Stimulated activated naive CD4-positive, alpha-beta T cell (primary cell): ENCODE results near the gene FAM107A.
"Not testable (repeated sequence)": the region's sequence is repeated elsewhere in the genome, so short reads cannot be mapped to it uniquely, and the experiment has no call there.

ENCODE experiments used
- DNase-seq, 6 experiments: peaks; one replicate each; lab custom pipeline; 2025; lab: John Stamatoyannopoulos, UW

FAM107A gene

GRCh38 chr3:58536501-58537411 lies 40.4 kb downstream of the FAM107A start, which contains the start of gene ACOX2:
TSS of gene ACOX2 (minus strand) at chr3:58537190. CDS start at chr3:58535106, 2,084 bp downstream.
- no peak for DNase-seq

- no peak for DNase-seq
Observed at GRCh38 chr3:58535531-58536500, 41.4 kb downstream of the FAM107A start.

- no peak for DNase-seq
Observed at GRCh38 chr3:58534592-58535494, 42.3 kb downstream of the FAM107A start.

DNA sequence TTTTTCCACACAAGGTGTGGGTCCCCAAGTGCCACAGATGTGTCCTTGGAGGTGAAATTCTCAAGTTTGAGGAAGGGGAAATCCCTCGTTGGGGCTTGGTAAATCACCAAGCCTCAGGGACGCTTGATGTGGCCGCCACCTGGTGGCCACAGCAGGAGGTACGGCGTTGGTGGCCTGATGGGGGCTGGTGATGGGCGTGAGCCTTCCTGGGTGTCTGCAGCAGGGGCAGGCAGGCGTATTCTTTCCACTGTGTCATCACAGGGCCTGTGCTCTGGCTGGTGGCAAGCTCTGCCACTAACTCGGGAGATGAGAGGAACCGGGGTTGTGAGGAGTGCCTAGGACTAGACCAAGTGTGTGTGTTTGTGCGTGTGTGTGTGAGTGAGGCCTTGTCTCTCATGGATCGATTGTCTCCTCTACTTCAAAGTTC lies 44.4 kb downstream of the FAM107A start:
- peak; percentile 36 to 77 (median 60) for DNase-seq

GRCh38 chr3:58531956-58532355 lies 45.2 kb downstream of the FAM107A start:
- DNase-seq = no peak

- DNase-seq = no peak
Observed at GRCh38 chr3:58531555-58531954, 45.6 kb downstream of the FAM107A start.

GRCh38 chr3:58530354-58530865 lies 46.8 kb downstream of the FAM107A start:
- DNase-seq = no peak

GRCh38 chr3:58529516-58530353 lies 47.5 kb downstream of the FAM107A start:
- DNase-seq = no peak

GRCh38 chr3:58528629-58529028 lies 48.6 kb downstream of the FAM107A start:
- DNase-seq = no peak

GRCh38 chr3:58527440-58527839 lies 49.8 kb downstream of the FAM107A start:
- DNase-seq = not testable (repeated sequence)

DNA sequence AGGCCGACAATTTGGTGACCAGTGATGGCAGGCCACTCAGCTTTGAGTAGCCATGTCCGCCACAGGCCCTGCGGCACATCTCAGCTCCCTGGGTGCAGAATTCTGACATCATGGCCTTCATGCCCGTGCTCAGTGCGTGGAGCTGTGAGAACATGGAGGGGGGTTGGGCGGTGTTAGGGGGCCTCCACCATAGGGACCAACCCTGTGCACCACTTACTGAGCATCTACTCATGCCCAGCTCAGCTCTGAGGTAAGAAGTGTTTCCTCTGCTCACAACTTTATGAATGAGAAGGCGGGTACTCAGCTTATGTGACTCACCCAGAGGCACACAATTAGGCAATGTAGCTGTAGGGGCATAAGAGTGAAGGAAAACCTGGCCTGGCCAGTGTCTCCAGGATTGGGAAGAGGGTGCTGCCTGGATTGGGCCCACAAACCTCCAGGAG lies 50.7 kb downstream of the FAM107A start:
- no peak for DNase-seq

- no peak for DNase-seq
Observed at GRCh38 chr3:58524326-58524888, 52.8 kb downstream of the FAM107A start.

- DNase-seq = no peak
Observed at GRCh38 chr3:58522759-58523425, 54.3 kb downstream of the FAM107A start.

DNA sequence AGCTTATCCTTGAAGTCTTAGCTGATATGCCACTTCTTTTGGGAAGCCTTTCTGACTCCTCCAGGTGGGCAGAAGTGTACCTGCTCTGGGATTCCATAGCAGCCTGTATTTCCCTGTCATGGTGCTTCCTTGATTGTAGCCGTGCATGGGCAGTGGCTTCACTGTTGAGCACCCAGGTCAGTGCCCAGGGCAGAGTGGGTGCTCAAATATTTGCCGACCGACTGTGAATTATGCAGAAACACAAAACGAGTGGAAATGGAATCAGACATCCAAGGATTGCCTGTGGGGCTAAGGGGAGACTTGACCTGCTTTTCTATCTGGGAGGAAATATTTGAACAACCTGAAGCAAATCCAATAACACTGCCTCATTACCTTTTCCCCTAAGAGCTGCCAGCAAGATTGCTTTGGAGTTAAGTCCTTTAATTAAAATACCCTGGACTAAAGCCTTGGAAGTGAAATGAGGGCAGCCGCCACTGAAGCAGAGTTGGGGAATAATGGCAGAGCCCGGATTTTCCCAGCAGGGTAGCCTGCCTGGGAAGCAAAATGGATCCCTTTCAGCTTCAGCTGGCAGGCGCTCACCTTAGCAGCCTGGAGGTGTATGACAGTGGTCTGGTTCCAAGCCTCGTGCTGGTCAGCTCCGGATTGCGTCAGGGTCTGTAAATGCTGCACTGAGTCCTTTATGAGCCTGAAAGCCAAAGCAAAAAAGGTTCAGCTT lies 55.1 kb downstream of the FAM107A start:
- no peak for DNase-seq

DNA sequence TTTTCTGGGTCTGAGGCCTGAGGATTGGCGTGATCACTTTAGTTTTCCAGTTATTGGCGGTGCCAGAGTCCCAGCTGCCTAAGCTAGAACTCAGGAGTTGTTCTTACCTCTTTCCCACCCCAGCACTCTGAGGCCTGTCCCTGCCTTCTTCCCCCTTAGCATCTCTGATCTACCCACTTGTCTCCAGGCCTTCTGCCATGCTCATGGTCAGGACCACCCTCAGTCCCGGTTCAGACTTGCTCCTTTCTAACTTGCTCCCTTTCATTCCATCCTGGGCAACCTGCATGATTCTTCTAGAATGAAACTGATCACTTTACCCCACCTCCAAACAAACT lies 55.9 kb downstream of the FAM107A start:
- no peak for DNase-seq

DNA sequence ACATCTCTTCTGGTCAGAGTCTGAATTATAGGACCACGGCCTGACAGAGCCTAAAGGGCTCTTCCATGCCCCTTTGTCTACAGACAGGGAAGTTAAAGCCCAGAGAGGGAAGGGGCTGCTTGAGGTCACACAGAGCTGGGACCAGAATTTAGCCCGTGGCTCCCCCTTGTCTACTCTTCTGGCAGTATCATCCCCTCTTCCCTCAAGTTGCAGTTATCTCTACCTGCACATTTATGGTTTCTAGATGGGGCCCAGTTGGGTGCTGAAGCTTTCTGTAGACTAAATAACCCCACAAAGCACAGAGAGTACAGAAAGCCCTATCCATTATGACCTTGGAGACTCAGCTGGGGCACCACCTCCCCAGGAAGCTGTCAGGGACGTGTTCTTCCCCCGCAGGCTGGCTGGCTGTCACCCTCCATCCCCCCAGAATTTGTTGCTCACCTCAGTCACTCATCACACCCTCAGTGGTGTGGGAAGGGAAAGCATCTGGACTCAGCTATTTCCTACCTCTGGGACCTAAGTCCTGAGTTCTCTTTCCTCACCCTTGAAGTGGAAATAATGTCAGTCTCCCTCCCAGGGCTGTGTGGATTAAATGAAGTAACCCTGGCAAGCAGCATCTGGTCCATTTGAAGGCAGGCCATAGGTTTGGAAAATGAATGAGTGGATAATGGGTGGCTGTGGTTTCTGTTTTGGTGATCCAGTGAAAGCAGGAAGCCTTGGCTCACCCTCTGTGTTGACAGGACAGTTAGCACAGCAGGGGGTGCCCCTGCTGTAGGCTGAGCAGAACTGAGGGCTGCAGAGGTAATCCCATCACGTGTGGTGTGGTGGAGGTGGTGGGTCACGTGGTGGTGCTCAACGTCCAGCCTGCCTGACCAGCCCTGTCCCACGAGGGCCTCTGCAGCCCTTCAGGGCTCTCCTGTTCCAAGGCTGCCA lies 56.5 kb downstream of the FAM107A start:
- DNase-seq = no peak

DNA sequence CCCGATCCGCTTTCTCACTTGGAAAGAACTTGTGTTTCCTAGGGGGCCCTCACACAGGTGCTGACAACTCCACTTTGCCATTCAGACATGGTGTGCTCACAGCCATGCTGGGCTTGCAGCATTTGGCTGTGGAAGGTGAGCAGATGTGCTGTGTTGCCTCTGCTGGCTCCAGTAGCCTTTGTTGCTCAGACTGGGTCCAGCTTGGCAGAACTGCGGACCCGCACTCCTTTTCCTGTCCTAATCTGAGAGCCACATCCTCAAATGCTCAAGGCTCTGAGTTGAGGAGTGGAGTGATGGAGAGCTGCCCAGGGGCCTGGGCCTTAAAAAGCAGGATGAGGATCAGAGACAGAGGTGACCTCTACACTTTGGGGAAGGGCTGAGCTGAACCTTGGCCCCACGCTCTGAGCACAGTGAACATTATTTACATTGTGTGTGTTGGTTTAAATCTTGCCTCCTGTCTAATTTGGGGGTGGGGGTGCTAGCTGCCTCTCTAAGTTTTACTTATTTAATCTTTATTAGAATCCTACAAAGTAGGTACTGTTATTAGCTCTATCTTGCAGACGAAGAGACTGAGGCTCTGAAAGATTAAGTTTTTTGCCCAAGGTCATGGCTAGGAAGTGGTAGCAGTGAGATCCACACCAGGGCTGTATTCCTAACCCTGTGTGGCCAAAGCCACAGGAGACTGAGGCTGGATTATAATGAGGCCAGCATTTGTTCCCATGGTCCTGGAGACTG lies 57.4 kb downstream of the FAM107A start:
- no peak for DNase-seq
